Activated T-helper 17 cell treated with anti-CD3 and anti-CD28 coated beads, Interleukin-2, amount 50 U/mL, for 72 hours (primary cell): Measurements from ENCODE around the gene SNRPD3. TPM values are rescaled to one million over a fixed set of nuclear protein-coding genes. Genes with fewer than 3 reads are reported as not detected.
A peak's percentile ranks its signal among the peaks of the same experiment; 100 is the strongest.
"Not testable (repeated sequence)": the region's sequence is repeated elsewhere in the genome, so short reads cannot be mapped to it uniquely, and the experiment has no call there.

Source experiments
- ATAC-seq: fragments of 150-1000 bp; cut with Tn5 transposase; replicated peaks from 2 replicates; pipeline ENCODE4 v1.10.0; 2021; ENCODE audit warnings: mild to moderate bottlenecking, moderate library complexity
- H3K27ac Mint-ChIP-seq: one replicate; pipeline ENCODE4 v1.8.0; 2022; ENCODE audit warnings: mixed read lengths
- H3K27me3 Mint-ChIP-seq: one replicate; pipeline ENCODE4 v1.8.0; 2022; ENCODE audit warnings: mixed read lengths
- H3K36me3 Mint-ChIP-seq: one replicate; pipeline ENCODE4 v1.8.0; 2022; ENCODE audit warnings: low read depth, mild to moderate bottlenecking, mixed read lengths
- H3K4me1 Mint-ChIP-seq: one replicate; pipeline ENCODE4 v1.8.0; 2022; ENCODE audit warnings: mixed read lengths
- H3K4me3 Mint-ChIP-seq: one replicate; pipeline ENCODE4 v1.8.0; 2022; ENCODE audit warnings: mild to moderate bottlenecking, mixed read lengths
- H3K9me3 Mint-ChIP-seq: one replicate; pipeline ENCODE4 v1.8.0; 2022; ENCODE audit warnings: mixed read lengths
- total RNA-seq, 2 donors: library from RNA; stranded (reverse); gene quantifications; one replicate each; pipeline ENCODE4 v1.2.3, GENCODE V29; 2022

The SNRPD3 gene
- total RNA-seq, 2 donors from 2014 or later: 81.1 to 128 TPM

GRCh38 chr22:24548812-24549211 lies 7.0 kb upstream of the SNRPD3 start:
- no peak for ATAC-seq
- Mint-ChIP-seq H3K4me3 (no peak overlapping the region), H3K36me3 (peaks cover 92% of the 10 kb centered on the region), H3K4me1 (peaks cover 21% of the 10 kb centered on the region), H3K27me3 (no peaks in the 10 kb centered on the region), H3K9me3 (no peaks in the 10 kb centered on the region), H3K27ac (no peak overlapping the region)

DNA sequence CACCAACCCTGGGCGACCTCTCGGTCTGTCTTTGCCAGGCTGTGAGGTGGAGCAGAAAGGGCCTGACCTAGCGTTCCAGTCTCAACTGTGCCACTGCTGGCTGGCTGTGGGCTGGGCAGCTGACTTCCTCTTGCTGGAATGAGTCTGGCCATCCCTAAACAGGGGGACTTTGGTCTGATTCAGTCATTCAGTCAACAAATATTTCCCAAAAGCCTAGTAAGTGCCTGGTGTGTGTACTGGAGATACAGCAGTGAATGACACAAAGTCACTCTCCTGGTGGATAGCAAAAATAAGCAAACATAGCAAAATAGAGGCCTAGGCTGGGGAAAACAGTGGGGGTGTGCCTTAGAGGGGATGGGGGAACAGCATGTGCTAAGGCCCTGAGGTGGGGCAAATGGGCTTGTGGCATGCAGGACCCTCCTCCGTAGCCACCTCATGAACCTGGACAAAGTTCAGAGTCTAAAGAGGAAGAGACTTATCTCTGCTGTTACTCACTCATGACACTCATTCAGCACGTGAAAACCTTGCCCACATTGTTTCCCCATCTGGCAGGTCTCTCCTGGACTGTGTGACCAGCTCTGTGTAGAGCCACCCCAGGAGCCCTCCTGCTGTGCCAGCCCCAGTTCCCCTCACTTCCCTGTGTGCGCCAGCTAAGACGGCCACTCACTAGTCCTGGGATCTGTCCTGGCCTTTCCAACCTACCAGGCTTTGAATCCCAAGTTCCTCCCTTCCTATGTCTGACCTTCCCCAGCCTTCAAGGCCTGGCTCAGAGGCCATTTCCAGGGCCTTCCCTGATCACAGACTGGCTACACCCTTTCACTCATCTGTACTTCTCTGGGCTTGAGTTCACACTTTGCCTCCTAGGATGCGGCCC lies 5.5 kb upstream of the SNRPD3 start:
- Mint-ChIP-seq H3K4me1 (peaks cover 26% of the 10 kb centered on the region), H3K27me3 (no peaks in the 10 kb centered on the region), H3K4me3 (no peak overlapping the region), H3K9me3 (no peaks in the 10 kb centered on the region), H3K27ac (peak overlapping the region; percentile 28), H3K36me3 (peaks cover 85% of the 10 kb centered on the region)
- no peak for ATAC-seq

- H3K27me3 Mint-ChIP-seq: no peaks in the 10 kb centered on the region
Measured at GRCh38 chr22:24550902-24551435, 4.8 kb upstream of the SNRPD3 start.

GRCh38 chr22:24552503-24553286 lies 3.1 kb upstream of the SNRPD3 start:
- ATAC-seq, H3K9me3 Mint-ChIP-seq, H3K27me3 Mint-ChIP-seq: not testable (repeated sequence)
- H3K4me1 Mint-ChIP-seq: peaks cover 32% of the 10 kb centered on the region
- H3K36me3 Mint-ChIP-seq: peaks cover 85% of the 10 kb centered on the region
- peak overlapping the region; percentile 95 for H3K4me3 Mint-ChIP-seq
- peak overlapping the region; percentile 91 for H3K27ac Mint-ChIP-seq

More at GRCh38 chr22:24550902-24551435, 4.8 kb upstream of the SNRPD3 start:
- Mint-ChIP-seq H3K4me3 (no peak overlapping the region), H3K9me3 (no peaks in the 10 kb centered on the region), H3K27ac (peak overlapping the region; percentile 28), H3K36me3 (peaks cover 85% of the 10 kb centered on the region), H3K4me1 (peaks cover 26% of the 10 kb centered on the region)
- no peak for ATAC-seq

DNA sequence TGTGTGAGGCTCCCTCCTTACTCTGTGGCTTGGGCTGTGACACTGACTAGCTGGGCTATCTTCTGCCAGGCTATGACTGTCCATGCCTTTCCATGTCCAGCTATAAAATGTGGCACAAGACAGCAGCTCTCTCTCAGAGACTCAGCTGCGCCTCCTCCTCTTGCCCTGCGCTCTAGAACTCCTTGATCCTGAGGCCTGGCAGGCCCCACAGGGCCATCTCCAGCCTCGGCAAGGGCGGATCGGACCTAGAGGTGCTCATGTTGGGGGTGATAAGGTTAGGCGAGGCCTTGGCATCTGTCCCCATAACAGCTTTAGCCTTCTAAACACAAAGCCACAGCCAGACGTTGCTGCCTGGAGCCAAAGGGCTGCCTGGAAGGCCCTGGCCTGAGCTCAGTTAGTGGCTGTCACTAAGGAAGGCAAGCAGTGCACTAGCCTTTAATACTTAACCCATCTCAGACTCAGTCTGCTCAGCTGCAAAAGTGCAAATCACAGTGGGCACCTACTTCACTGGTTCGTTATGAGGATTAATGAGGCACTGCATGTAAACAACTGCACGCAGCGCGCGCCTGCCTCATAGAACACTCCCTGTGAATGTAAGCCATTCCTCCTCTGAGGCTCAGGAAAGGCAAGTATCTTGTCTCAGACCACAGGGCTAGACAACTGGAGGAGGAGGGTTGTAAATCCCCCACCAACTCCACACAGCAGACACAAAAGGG lies 2.0 kb upstream of the SNRPD3 start:
- Mint-ChIP-seq H3K27ac (peak overlapping the region; percentile 91), H3K27me3 (no peaks in the 10 kb centered on the region), H3K4me3 (peak overlapping the region; percentile 95), H3K4me1 (peaks cover 43% of the 10 kb centered on the region), H3K9me3 (no peaks in the 10 kb centered on the region), H3K36me3 (peaks cover 85% of the 10 kb centered on the region)
- no peak for ATAC-seq

DNA sequence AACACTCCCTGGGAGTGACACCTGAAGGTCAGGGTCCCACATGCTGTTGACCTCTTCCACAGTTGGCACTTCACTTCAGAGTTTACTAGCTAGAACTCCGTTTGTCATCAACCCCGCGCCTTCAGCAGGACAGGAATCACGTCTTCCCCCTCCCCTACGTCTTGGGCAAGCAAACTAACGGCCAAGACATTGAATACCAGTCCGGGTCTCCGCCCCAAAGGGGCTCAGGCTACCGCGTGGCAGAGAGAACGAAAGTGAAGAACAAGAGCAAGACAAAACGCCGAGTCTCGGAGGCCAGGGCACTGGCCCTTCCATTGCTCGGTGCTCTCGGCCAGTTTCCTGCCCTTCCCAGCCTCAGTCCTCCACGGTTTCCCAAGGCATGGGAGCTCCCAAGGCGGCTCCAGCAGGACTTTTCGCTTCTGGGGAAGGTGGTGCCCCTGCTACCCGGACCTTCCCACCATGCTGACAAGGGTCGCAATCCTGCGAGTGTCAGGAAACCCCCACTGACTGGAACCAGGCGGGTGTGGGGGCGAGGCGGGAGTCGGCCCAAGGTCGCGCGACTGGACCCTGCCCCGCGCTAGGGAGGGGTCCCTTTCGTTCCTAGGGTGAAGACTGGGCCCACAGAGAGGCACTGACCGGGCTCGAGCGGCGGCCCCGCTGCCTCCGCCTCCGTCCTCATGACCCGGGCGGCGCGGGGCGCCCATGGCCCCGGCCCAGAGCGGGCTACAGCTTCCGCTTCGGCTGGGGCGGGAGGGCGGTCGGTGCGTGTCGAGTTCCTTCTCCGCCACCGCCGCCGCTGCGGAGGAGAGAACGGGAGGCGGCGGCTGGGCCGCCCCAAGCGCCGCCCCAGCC lies 1.3 kb upstream of the SNRPD3 start, which contains the start of gene GUCD1:
Gene GUCD1, minus strand, starts transcription at position 826 of the 852 bp plus-strand sequence. Its CDS starts 147 bp downstream, at position 679.
- Mint-ChIP-seq H3K27me3 (no peaks in the 10 kb centered on the region), H3K4me3 (peak within 1 kb of the TSS; percentile 95), H3K9me3 (no peaks in the 10 kb centered on the region), H3K27ac (peak within 1 kb of the TSS; percentile 95), H3K4me1 (peaks cover 43% of the 10 kb centered on the region), H3K36me3 (peaks cover 86% of the 10 kb centered on the region)
- ATAC-seq: no peak

GRCh38 chr22:24559471-24559870 lies 3.7 kb downstream of the SNRPD3 start:
- peaks cover 96% of the 10 kb centered on the region for H3K36me3 Mint-ChIP-seq

GRCh38 chr22:24563246-24563645 lies 7.4 kb downstream of the SNRPD3 start:
- no peaks in the 10 kb centered on the region for H3K27me3 Mint-ChIP-seq
- H3K27ac Mint-ChIP-seq: no peak overlapping the region
- no peak overlapping the region for H3K4me3 Mint-ChIP-seq
- no peaks in the 10 kb centered on the region for H3K9me3 Mint-ChIP-seq
- peaks cover 17% of the 10 kb centered on the region for H3K4me1 Mint-ChIP-seq
- H3K36me3 Mint-ChIP-seq: peaks cover 100% of the 10 kb centered on the region
- ATAC-seq: no peak

More at GRCh38 chr22:24559471-24559870, 3.7 kb downstream of the SNRPD3 start:
- peaks cover 28% of the 10 kb centered on the region for H3K4me1 Mint-ChIP-seq
- no peaks in the 10 kb centered on the region for H3K9me3 Mint-ChIP-seq
- H3K27ac Mint-ChIP-seq: peak overlapping the region; percentile 4
- H3K27me3 Mint-ChIP-seq: no peaks in the 10 kb centered on the region
- ATAC-seq: no peak
- H3K4me3 Mint-ChIP-seq: no peak overlapping the region

- no peaks in the 10 kb centered on the region for H3K9me3 Mint-ChIP-seq
- no peaks in the 10 kb centered on the region for H3K27me3 Mint-ChIP-seq
- no peak overlapping the region for H3K4me3 Mint-ChIP-seq
- H3K36me3 Mint-ChIP-seq: peaks cover 98% of the 10 kb centered on the region
- peak overlapping the region; percentile 67 for H3K27ac Mint-ChIP-seq
- H3K4me1 Mint-ChIP-seq: peaks cover 11% of the 10 kb centered on the region
- ATAC-seq: no peak
Measured at GRCh38 chr22:24564376-24565058, 8.7 kb downstream of the SNRPD3 start.

- Mint-ChIP-seq H3K4me3 (no peak overlapping the region), H3K9me3 (no peaks in the 10 kb centered on the region), H3K27ac (no peak overlapping the region), H3K4me1 (peaks cover 11% of the 10 kb centered on the region), H3K36me3 (peaks cover 98% of the 10 kb centered on the region), H3K27me3 (no peaks in the 10 kb centered on the region)
- ATAC-seq: no peak
Measured at GRCh38 chr22:24565077-24565476, 9.3 kb downstream of the SNRPD3 start.

DNA sequence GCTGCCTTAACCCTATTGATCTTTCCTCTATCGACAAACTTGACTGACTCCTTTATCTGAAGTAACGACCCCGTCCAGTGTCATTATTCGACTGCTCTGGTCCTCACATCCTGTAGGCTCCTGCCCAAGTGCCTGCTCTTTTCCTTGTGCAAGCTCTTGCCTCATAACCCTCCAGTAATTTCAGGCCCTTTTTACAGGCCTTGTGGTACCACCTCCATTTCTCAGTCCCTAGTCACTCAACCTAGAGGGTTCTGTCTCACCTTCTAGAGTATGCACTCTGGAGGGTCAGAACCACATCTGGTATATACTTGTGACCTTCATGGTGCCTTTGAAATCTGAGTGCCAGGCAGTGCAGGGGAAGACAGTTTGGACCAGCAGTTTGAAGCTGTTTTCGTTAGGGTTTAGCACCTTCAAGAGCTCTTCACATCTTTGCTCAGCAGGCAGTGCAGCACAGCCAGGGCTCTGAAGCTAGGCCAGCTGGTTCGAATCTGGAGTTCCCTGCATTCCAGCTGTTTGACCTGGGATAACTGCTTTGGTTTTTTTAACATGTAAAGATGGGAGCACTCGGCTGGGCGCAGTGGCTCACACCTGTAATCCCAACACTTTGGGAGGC lies 11.2 kb downstream of the SNRPD3 start:
- Mint-ChIP-seq H3K4me3 (no peak overlapping the region), H3K36me3 (peaks cover 98% of the 10 kb centered on the region), H3K27ac (no peak overlapping the region)

DNA sequence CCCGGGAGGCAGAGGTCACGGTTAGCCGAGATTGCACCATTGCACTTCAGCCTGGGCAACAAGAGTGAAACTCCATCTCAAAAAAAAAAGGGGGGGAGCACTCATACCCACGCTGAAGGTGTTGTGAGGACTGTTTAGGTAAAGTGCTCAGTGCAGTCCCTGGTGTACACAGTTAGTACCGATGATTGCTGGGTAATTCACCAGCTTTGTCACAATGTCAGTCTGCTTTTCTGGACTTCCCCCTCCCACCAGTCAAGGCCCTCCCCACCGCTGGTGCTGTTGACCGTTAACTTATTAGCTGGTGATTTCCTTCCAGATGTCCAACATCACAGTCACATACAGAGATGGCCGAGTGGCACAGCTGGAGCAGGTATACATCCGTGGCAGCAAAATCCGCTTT lies 11.9 kb downstream of the SNRPD3 start:
- H3K9me3 Mint-ChIP-seq: no peaks in the 10 kb centered on the region
- H3K4me1 Mint-ChIP-seq: peaks cover 7% of the 10 kb centered on the region
- H3K4me3 Mint-ChIP-seq: no peak overlapping the region
- no peak for ATAC-seq
- peaks cover 98% of the 10 kb centered on the region for H3K36me3 Mint-ChIP-seq
- H3K27ac Mint-ChIP-seq: no peak overlapping the region
- no peaks in the 10 kb centered on the region for H3K27me3 Mint-ChIP-seq

More for the DNA sequence above, 11.2 kb downstream of the SNRPD3 start:
- Mint-ChIP-seq H3K27me3 (no peaks in the 10 kb centered on the region), H3K9me3 (no peaks in the 10 kb centered on the region), H3K4me1 (peaks cover 7% of the 10 kb centered on the region)
- no peak for ATAC-seq
